ENCODE results near the gene NT5DC3. TPM values are rescaled to one million over a fixed set of nuclear protein-coding genes. Genes with fewer than 3 reads are reported as not detected.
A peak's percentile ranks its signal among the peaks of the same experiment; 100 is the strongest.

The NT5DC3 gene
- total RNA-seq, 1 donor from 2014 or later: 6.6 TPM

GRCh38 chr12:103819312-103819711 is 21.7 kb downstream of the NT5DC3 start:
- peak overlapping the region; percentile 19 to 32 for H3K27ac ChIP-seq
- no peak for DNase-seq (ENCODE audit: low spot score in 2 of 2)

GRCh38 chr12:103817791-103818190 is 23.2 kb downstream of the NT5DC3 start:
- intact Hi-C loops (cut with DNase I): no loop called here
- no peak for DNase-seq (ENCODE audit: low spot score in 2 of 2)
- H3K4me3 ChIP-seq: no peak overlapping the region
- peaks cover 7 to 21% of the 10 kb centered on the region in 2 donors for H3K36me3 ChIP-seq
- no peaks in the 10 kb centered on the region for H3K9me3 ChIP-seq
- H3K27ac ChIP-seq: peak overlapping the region; percentile 9 to 13
- no peak for TF ChIP-seq CTCF (IDR thresholded peaks at IDR 0.05)
- no peaks in the 10 kb centered on the region for H3K27me3 ChIP-seq
- peaks cover 8 to 35% of the 10 kb centered on the region in 2 donors for H3K4me1 ChIP-seq

More at GRCh38 chr12:103819312-103819711, 21.7 kb downstream of the NT5DC3 start:
- no peak for TF ChIP-seq CTCF (IDR thresholded peaks at IDR 0.05)
- Histone ChIP-seq H3K9me3 (no peaks in the 10 kb centered on the region), H3K36me3 (peaks cover 0 to 9% of the 10 kb centered on the region in 2 donors), H3K4me3 (no peak overlapping the region), H3K4me1 (peaks cover 3 to 35% of the 10 kb centered on the region in 2 donors), H3K27me3 (no peaks in the 10 kb centered on the region)
- intact Hi-C loops (cut with DNase I): no loop called here

- Histone ChIP-seq H3K4me3 (no peak overlapping the region), H3K9me3 (no peaks in the 10 kb centered on the region), H3K36me3 (peaks cover 11 to 29% of the 10 kb centered on the region in 2 donors), H3K4me1 (peaks cover 8 to 32% of the 10 kb centered on the region in 2 donors), H3K27me3 (no peaks in the 10 kb centered on the region), H3K27ac (peak overlapping the region in 1 of 2 donors; percentile 34)
- no peak for TF ChIP-seq CTCF (IDR thresholded peaks at IDR 0.05)
- DNase-seq (ENCODE audit: low spot score in 2 of 2): no peak
- intact Hi-C loops (cut with DNase I): no loop called here
Observed at GRCh38 chr12:103816663-103817062, 24.4 kb downstream of the NT5DC3 start.

GRCh38 chr12:103814436-103814835 is 26.6 kb downstream of the NT5DC3 start:
- Histone ChIP-seq H3K27me3 (no peaks in the 10 kb centered on the region), H3K27ac (peak overlapping the region; percentile 17 to 28), H3K4me3 (no peak overlapping the region), H3K9me3 (no peaks in the 10 kb centered on the region), H3K4me1 (peaks cover 5 to 30% of the 10 kb centered on the region in 2 donors), H3K36me3 (peaks cover 22 to 31% of the 10 kb centered on the region in 2 donors)
- intact Hi-C loops (cut with DNase I): no loop called here
- TF ChIP-seq CTCF (IDR thresholded peaks at IDR 0.05): no peak
- no peak for DNase-seq (ENCODE audit: low spot score in 2 of 2)

- Histone ChIP-seq H3K9me3 (no peaks in the 10 kb centered on the region), H3K4me1 (peaks cover 5 to 30% of the 10 kb centered on the region in 2 donors), H3K4me3 (no peak overlapping the region), H3K36me3 (peaks cover 22 to 31% of the 10 kb centered on the region in 2 donors), H3K27me3 (no peaks in the 10 kb centered on the region), H3K27ac (peak overlapping the region; percentile 17 to 28)
- TF ChIP-seq CTCF (IDR thresholded peaks at IDR 0.05): no peak
- intact Hi-C loops (cut with DNase I): no loop called here
- DNase-seq (ENCODE audit: low spot score in 2 of 2): no peak
Observed at GRCh38 chr12:103813949-103814348, 27.1 kb downstream of the NT5DC3 start.

- H3K4me3 ChIP-seq: no peak overlapping the region
- intact Hi-C loops (cut with DNase I): no loop called here
- H3K36me3 ChIP-seq: peaks cover 22 to 31% of the 10 kb centered on the region in 2 donors
- DNase-seq (ENCODE audit: low spot score in 2 of 2): no peak
- no peaks in the 10 kb centered on the region for H3K27me3 ChIP-seq
- no peaks in the 10 kb centered on the region for H3K9me3 ChIP-seq
- H3K4me1 ChIP-seq: peaks cover 5 to 30% of the 10 kb centered on the region in 2 donors
- H3K27ac ChIP-seq: peak overlapping the region in 1 of 2 donors; percentile 28
- no peak for TF ChIP-seq CTCF (IDR thresholded peaks at IDR 0.05)
Observed at GRCh38 chr12:103813426-103813825, 27.6 kb downstream of the NT5DC3 start.

All from ascending aorta (tissue), 2 donors.